HG03066 (cell line): ENCODE data around the gene STK24.

Experiments
- ATAC-seq: cut with Tn5 transposase; IDR thresholded peaks from one replicate; pipeline ENCODE4 v1.9.1; 2021; ENCODE audit warnings: low read depth; ENCODE audit not compliant: unreplicated experiment

Gene STK24

GRCh38 chr13:98442391-98443230, 134.3 kb downstream of the STK24 start:
- ATAC-seq, result no peak

- ATAC-seq, result no peak
Measured at GRCh38 chr13:98441056-98441676, 135.7 kb downstream of the STK24 start.

DNA sequence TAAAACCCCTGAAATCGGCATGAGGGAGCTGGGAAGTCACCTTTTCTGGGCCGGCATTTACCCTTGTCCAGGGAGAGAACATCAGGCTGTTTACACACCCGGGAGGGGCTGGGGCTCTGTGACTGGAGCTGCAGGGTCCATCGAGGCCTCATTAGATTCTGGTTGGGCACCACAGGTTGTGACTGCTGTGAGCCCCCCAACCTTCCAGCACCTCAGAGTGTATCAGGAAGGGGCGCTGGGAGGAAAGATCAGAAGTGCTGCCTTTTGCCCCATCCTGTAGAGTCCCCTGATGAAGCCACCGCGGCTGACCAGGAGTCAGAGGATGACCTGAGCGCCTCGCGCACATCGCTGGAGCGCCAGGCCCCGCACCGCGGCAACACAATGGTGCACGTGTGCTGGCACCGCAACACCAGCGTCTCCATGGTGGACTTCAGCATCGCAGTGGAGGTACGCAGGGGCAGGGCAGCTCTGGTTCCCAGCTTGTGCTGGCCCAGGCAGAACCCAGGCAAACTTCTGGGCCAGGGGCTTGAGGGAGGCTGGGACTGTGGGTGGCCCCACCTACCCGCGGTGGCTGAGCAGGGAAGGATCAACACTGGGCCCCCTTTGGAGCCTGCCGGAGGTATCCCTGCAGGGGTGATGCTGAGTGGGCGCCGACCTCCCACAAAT, 136.4 kb downstream of the STK24 start:
- ATAC-seq, result no peak

- ATAC-seq, result no peak
Measured at GRCh38 chr13:98439896-98440295, 137.0 kb downstream of the STK24 start.

DNA sequence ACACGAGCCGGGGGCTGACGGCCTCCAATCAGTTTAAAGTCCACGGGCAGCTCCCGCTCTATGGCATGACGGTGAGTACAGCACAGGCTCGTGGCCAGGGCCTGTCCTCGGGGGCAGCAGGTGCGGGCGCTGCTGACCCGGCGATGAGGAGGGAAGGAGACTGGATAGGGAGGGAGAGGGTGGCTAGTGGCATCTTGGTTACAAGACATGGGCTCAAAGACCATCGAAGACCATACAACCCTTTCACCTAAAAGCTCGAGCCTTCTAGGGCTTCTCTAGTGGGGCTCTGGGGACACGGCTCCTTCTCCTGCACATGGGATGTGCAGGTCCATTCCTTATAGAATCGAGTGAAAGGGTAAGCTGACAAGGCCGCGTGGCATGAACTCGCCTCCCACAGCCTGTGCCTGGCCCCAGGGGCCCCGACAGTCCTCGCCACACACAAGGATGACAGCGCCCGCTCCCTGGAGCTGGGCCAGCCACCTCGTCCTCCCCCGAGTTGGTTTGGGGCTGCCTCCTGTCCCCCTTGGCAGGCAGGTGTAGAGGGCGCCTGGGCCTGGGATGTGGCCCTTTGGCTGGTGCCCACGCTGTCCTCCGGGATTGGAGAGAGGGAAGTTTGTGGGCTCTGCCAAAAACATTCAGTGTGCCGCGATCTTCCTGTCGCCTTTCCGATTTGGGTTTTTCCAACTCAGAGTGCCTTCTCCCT, 137.6 kb downstream of the STK24 start:
- ATAC-seq, result no peak

DNA sequence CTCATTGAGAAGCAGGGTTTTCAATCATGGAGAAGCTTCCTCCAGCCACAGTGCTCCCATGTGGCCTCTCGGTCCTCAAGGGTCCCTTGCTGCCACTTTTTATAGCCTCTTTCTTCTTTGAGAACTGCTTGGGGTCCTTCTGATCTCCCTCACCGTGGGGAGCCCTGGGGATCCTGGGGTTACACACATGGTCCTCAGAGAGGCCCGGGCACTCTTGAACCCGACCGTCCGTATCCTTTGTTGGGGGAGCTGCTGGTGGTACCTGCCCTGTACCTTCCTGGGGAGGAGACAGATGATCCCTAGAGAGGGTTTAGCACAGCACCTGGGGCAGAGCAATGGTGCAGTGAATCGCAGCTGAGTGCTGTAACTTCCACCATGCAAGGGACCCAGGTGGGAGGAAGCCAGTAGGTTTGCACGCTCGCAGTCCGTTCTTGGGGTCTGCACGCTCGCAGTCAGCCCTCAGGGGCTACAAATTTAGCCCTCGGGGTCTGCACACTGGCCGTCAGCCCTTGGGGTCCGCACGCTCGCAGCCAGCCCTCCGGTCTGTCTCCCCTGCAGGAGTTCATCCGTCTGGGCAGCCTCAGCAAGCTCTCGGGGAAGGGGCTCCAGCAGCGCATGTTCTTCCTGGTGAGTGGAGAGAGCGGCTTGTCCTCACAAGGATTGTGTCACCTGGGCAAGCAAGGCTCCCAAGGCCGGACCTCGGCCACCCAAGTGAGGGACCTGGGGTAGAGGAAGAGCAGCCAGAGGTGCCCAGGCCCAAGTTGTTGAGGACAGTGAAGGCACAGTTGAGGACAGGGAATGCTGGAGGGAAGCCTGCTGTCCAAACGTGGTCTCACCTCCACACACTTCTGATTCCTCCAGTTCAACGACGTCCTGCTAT, 138.4 kb downstream of the STK24 start:
- no peak for ATAC-seq

DNA sequence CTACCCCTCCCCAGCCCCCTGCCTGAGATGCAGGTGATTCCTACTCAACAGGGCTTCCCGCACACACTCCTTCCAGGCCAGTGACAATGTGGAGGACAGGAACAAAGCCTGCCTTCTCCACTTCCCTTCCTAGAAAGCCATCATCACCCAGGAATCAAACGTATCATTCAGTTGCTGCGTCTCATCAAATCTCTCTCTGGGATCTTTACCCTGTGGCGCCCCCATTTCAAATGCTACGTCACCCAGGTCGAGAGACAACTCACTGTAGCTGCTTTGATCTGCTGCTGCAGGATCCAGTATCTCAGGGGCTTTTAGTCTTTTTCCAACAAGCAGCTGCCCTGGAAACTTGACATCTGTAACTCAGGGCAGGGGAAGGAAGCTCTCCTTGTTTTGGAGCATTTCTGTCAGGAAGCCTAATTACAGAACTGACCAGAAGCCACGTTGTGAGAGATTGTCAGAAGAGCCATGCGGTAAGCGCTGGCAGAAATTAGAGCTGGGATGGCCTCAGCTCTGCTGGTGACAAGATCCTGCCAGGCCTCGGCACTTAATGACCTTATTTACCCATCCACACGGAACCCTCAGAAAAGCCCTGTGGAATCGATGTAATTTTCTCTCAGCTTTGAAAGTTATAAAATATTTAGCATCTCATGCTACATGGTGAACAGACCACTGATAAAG, 140.5 kb downstream of the STK24 start:
- ATAC-seq, result no peak

DNA sequence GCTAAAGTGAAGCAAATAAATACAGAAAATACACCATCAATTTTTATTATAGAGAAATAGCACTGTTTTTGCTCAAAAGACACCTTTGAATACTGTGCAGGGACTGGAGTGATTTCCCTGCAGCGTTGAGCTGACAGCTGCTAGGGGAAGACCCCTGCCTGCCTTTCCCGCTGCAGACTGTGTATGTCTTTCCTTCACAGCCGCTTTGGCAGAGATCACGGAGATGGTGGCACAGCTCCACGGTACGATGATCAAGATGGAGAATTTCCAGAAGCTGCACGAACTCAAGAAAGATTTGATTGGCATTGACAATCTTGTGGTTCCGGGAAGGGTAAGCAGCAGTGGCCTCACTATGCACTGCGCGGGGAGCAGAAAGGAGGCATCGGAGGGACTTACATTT, 141.5 kb downstream of the STK24 start:
- ATAC-seq, result no peak

DNA sequence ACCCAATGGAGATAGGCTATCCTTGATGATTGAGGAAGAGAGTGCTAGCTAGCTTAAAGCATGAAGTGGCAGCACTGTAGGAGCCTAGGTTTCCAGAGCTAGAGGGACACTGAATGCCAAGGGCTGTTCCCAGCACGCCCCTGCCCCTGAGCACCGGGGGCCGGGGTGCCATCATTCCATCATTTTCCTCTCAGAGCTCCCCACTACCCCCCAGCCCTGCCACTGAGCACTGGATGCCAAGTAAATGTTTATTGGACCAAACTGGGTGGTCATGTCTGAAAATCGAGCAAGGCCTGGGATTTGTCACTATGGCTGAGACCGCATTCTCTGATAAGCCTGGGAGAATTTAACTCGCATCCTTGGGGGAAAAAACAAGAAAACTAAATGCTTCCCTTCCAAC, 142.8 kb downstream of the STK24 start:
- no peak for ATAC-seq

DNA sequence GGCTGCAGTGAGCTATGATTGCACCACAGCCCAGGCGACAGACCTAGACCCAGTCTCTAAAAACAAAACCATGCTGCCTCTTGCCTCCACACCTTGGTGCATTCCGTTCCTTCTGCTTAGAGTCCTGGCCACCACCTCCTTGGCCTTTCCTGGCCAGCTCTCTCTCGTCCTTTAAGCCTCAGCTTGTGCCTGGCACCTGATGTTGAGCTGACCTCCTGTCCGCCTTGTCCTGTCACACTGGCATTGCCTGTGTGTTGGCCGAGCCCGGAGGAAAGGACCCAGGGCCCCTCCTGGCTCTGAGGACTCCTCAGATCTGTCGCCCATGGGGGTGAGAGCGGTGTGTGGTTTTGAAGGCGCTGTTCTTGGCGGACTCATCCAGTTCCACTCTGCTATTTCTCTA, 143.3 kb downstream of the STK24 start:
- ATAC-seq, result no peak

DNA sequence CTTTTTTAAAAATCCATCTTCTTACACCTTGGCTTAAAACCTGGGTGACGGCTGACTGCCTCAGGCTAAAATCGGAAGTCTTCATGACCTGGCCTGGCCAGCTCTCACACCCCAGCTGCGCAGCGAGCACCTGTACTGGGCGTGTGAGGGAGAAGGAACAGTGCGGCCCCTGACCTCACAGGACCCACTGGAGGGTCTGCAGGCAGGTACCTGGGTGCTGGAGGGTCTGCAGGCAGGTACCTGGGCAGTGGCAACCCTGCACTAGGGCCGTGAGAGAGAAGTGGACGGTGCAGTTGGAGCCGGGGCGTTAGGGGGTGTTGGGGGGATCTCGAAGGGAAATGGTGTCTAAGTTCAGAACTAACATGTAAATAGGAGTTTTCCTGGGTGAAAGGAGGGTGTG, 144.3 kb downstream of the STK24 start:
- no peak for ATAC-seq

DNA sequence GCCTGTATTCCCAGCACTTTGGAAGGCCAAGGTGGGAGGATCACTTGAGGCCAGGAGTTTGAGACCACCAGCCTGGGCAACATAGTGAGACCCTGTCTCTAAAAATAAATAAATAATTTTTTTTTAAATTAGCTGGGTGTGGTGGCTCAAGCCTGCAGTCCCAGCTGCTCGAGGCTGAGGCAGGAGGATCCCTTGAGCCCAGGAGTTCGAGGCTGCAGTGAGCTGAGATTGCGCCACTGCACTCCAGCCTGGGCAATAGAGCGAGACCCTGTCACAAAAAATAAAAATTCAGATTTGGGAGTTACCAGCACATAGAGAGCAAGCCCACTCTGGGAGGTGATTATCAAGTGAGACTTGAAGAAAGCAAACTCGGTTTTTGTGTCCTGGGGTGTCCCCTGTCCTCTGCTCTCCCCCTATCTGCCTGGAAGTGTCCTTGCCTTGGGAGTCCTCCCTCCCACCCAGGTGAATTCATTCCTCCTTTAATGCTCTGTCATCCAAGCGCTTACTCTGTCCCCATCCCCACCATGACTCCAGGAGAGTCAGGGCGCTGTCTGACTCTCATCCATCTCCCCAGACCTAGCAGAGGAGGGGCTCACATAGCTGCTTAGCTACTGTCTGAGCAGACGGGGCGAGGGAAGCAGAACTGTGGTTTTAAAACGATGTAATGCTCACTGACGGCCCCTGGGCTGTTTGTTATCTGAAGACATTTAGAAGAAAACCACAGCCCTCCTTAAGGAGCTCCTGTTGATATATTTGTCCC, 146.8 kb downstream of the STK24 start:
- no peak for ATAC-seq

- ATAC-seq, result no peak
Measured at GRCh38 chr13:98429531-98429930, 147.4 kb downstream of the STK24 start.

GRCh38 chr13:98429081-98429480, 147.8 kb downstream of the STK24 start:
- no peak for ATAC-seq

- ATAC-seq, result no peak
Measured at GRCh38 chr13:98428256-98428966, 148.5 kb downstream of the STK24 start.

- no peak for ATAC-seq
Measured at GRCh38 chr13:98427331-98427995, 149.4 kb downstream of the STK24 start.

GRCh38 chr13:98423417-98423816, 153.5 kb downstream of the STK24 start:
- ATAC-seq, result no peak

- ATAC-seq, result no peak
Measured at GRCh38 chr13:98422046-98422445, 154.9 kb downstream of the STK24 start.
